SK-N-DZ (cell line): ENCODE measurements around the gene CD59.
"Not testable (repeated sequence)": the region's sequence is repeated elsewhere in the genome, so short reads cannot be mapped to it uniquely, and the experiment has no call there.

Source experiments
- DNase-seq: peaks from one replicate; pipeline ENCODE4 v3.0.0-alpha.2; 2015; ENCODE audit warnings: low spot score

The CD59 gene

DNA sequence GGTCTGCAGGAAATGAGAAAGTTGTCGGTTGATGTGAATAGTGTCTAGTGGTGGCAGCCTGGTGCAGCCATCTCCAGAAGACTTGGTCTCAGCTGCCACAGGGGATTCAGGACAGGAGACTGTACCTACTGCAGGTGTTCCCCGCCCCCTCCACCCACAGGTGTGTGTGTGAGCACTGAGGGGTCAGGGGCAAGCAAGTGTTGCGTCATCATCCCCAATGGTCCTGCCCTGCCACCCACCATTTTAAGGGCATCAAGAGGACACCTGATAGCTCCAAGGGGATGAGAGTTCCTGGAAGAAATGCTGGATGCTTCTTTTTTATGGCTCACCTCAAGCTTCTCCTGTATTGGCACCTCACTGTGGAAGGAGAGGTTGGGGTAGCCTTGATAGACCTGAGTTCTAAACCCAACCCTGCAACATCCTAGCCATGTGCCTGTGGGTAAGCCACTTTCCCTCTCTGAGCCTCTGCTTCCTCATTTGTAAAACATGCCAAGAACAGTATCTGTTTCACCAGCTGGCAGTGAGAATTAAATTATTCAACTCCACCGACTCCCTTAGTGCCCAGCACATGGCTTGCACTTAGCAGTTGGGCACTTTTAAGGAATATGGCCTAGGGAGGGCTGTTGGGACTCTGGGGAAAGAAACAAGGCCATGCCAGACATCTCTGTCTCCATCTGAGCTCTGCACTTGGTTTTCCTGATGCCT is 41.7 kb downstream of the CD59 start:
- no peak for DNase-seq

DNA sequence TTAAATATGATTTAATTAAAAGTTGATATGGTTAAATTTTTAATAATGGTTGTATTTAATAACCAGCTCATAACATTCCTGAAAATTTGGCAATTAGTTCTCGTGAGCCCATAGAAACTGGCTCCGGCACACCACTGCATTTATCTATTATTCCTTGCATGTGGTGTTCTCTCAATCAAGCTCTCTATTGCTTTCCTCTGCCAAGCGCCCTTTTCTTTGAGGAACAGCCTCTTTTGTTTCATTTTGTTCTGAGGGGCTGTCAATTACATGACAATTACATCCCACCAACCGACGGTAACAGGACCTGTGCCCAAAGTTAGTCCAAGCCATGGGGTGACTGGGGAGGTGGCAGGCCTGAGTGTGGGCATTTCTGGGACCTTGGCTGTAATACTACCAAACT is 43.7 kb downstream of the CD59 start:
- no peak for DNase-seq

DNA sequence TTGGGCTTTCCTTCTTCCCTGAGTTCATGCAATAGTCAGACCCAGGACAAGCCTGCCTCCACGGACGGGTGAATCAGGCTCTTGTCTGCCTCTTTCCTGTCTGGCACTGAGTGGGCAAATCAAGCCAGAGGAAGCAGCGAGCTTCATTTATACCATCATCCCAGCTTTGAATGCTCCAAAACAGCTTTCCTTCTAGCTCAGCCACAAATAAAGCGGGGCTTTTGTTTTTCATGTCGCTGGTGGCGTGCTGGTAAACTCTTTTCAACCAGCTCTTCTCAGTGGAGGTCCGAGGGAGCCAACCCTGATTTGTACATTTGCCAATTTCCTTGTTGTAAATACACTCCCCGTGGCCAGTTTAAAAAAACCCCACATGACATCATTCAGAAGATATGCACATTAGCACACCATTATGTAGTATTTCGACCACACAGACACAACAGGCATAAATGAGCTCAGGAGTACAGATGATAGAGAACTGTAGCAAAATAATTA is 44.2 kb downstream of the CD59 start:
- no peak for DNase-seq

DNA sequence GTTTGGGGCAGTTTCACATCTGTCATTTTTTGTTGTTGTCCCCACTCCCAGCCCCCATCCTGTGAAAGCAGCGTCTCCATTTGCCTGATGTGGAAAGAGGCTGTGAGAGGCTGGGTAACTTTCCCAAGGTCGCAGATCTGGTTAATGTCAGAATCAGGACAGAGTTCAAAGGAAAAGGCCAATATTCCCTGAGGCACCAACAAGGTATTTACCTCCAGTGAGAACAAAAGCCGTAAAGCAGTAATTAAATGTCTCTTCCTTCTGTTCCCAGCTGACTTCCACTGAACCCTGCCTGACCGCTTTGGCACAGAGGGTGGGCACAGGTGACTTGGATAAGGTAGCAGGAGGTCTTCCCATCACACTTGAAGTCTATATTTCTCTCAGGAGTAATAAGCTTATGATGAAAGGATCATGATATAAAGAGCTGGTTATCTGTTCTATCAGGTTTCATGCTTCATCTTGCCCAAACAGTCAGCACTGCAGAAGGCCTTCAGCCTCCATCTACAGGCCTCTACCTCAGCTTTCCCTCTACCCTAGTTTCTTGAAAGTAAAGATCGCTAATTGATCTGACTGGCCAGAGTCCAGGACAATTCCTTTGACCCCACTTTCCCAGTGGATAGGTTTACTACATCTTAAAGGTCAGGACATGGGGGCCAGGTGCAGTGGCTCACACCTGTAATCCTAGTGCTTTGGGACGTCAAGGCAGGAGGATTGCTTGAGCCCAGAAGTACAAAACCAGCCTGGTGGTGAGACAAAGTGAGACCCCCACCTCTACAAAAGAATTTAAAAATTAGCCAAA is 45.0 kb downstream of the CD59 start:
- peak; percentile 40 for DNase-seq

DNA sequence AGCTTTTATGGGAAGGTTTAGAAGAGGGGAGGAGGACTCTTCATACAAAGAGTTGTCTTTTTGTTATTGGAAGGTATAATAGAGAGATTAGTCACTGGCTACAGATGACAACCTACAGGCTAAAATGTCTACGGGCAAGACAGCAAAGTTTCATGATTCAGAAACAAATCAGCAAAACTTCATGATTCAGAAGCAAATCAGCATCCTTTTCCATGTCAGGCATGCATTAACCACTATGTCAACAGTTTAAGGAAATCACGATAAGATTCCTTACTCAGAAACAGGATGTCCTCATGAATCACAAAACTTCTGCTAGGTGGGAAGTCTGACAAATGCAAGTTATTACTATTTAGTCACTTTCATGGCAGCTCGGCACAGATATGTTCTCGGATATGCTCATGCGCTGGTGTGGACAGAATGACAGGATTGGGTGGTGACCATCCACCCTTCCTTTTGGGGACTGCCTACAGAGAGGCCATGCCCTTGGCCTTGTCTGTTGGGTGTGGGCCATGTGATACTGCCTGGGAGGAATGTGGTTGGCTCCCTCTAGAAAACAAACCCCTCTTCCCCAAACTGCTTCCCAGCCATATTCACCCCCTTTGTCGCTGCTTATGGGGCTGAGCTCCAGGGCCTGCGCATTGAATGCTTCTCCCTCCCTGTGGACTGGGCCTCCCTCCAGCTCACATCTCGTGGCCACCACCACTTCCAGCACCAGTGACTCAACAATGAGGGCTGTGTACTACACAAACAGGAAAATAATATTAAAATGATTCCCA is 45.7 kb downstream of the CD59 start:
- no peak for DNase-seq

DNA sequence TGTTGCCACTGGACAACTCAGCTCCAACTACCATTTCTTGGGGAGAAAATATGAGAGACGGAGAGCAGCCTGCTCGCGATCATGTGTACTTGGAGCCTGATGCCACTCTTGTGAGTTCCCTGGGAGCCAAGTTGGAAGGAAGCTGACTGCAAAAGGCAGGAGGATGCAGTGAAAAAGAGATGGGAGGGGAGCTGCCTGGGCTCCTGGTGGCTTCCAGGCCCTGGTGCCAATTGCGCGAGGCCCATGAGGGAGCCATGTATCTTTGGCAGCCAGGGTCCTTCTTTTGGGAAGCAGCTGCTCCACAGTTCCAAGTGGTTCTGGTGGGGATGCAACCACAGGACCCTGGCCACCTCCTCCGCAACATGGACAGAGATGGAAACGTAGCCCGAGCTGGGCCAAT is 46.7 kb downstream of the CD59 start:
- no peak for DNase-seq

DNA sequence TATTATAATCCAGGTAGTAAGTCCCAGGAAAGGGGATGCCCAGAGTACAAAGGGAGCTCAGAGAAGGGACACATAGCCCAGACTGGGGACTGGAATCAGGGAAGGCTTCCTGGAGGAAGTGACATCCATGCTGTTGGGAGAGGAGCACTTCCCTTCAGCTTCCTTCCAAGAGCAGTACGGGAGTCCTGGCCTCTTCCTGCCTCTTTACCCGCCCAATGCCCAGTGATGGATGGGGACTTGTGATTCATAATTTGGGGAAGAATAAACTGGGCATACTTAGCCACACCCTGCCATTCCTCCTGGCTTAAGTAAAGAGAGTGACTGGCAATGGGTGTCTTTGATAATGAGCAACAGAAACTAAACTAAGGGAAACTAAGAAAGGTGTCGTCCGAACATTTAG is 47.1 kb downstream of the CD59 start:
- DNase-seq: no peak

DNA sequence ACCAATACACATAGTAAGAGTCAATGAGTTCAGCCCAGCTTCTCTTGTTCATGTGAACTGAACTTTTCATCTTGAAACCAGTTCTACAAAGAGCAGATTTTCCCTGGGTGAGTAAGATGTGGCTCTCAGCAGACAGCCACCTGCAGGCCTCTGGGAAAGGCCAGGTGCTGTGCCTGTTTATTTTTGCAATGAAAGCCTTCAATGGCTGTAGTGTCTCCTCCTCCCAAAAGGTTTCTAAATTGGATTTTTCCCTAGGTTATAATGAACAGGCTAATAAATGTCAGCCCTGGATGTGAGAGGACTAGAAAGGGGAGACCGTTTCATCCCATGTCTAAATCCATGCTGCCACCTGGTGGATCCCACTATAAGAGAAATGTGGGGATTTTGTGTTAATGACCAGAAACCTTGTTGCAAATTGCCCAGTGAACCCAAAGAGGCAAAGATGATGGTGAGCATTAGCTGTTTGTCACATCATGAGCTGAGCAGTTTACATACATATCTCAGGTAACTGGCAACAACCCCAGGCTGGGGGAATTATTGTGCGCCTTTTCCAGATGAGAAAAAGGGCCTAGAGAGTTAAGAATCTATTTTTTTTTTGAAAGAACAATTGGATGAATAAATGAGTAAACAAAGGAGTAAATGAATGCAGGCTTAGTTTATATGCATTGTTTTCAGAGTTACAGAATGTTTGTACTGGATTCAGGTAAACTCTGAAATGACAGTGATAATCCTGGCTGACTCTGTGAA is 48.3 kb downstream of the CD59 start:
- peak; percentile 75 for DNase-seq

DNA sequence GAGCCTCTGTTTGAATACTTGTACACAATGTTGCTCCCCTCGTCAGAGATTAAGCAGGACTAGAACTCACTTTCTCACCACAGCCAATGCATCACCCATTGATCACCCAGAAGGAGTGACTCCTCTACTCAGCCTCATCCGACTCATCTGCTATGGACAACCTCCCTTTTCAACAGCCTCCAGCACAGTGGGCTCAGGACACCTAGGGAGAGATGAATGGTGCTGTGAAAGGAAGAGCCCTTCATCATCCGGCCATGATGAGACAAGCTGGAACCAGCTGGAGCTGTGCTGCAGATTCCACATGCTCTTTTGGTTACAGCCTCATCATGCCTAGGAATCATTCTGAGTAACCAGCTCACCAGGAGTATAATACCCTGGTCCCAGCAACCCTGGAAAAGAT is 51.1 kb downstream of the CD59 start:
- no peak for DNase-seq

DNA sequence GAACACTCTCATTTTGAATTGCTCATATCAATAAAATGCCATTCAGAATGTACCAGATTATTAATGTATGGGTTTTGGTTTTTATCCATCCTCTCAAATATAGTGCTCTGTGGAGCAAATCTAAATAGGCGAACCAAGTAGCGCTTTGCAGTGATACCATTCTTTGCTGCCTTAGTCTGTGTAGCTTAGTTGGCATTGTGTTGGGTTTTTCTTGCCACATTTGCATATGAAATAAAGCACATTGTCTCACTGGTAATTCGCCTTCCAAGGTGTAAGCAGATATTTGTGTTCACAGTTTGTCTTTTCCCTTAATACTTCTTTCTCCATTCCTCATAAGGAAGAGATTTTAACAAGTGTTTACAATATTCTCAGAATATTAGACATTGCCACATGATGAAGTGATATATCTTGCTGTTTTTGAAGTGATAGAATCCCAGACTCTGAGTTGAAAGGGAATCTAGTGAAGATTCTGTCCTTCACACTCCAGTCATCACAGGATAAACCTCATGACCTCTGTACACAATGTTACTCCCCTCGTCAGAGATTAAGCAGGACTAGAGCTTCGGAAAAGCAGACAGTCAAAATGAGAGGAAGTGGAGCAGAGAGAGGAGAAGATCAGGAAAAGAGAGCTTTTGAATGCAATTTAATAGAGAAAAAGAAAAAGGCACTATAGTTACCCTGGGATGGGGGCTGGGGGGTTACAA is 52.1 kb downstream of the CD59 start:
- DNase-seq: no peak

DNA sequence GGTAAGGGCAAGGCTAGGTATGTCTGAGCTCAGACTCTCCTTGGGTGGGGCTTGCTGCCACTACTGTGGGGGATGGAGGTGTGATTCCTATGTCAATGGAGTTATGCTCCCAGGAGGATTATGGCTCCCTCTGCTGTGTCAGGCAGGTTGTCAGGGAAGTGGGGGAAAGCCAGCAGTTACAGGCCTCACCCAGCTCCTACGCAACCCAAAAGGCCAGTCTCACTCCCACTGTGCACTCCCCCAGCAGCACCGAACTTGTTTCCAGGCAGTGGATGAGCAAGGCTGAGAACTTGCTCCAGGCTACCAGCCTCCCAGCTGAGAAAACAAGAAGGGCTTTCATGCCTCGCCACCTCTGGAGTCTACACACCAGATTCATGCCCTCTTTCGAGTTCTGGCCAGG is 53.8 kb downstream of the CD59 start:
- DNase-seq: no peak

DNA sequence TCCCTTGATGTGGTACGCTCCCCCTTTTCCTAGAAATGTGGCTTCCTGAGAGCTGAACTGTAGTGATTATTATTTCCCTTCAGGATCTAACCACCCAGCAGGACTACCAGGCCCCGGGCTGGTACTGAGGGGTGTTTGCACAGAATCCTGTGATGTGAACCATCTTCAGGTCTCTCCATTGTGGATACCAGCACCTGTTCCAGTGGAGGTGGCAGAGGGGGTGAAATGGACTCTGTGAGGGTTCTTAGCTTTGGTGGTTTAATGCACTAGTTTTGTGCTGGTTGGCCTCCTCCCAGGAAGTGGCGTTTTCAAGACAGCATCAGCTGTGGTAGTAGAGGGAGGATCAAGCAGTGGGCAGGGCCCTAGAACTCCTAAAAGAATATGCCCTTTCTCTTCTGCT is 54.2 kb downstream of the CD59 start:
- no peak for DNase-seq

DNA sequence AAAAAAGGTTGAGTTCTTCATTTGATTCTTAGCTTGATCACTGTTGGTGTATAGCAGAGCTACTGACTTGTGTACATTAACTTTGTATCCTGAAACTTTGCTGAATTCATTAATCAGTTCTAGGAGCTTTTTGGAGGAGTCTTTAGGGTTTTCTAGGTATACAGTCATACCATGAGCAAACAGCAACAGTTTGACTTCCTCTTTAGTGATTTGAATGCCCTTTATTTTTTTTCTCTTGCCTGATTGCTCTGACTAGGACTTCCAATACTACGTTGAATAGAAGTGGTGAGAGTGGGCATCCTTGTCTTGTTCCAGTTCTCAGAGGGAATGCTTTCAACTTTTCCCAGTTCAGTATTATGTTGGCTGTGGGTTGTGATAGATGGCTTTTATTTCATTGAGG is 57.6 kb downstream of the CD59 start:
- DNase-seq: not testable (repeated sequence)

DNA sequence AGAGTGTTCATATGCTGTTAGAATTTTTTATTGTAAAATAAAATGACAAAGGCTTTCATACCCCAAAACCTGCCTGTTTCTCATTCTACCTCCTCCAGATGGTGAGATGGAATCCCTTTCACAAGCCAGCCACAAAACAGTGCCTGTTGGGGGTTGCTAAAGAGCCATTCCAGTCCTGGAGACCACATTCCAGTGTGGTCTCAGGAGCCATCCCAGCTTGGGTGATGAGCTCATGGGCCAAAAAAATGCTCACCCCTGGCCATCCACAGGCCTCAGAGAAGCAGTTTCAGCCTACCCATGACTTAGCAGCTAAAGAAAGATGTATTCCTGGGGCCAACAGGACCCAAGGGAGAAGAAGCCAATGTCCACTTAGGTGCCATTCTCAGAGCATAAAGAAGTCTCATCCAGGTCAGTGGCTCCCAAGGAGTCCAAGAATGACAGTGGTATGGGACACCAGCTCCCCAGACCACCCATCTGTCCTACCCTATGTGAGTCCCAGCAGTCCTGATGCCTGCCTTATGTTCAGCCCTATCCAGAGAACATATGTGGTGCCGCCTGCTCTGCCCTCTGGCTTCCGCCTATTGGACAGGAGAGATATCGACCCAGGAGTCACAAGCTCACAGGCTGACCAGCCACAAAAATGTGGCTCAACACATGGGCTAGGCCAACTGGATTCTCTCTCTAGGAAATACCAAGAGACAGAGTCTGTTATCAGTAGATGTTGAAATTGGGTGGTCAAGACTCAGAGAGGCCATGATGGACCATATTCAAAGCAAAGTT is 62.0 kb downstream of the CD59 start:
- DNase-seq: no peak

DNA sequence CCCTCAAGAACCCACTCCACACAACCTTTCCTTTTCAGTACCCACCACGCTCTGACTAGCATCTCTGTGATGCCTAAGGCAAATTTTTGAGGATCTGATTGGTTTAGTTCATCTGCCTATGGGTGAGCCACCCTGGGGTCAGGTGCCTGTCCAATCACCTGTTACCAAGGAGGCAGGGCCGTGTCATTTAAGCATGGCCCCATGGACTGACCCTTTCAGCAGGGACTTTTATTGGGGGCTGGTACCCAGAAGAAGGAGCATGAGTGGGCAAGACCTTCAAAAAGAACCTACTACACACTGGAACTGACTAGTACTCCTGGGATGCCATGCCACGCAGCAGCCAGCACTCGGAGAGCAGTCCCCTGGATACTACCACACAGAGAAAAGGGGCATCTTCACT is 64.0 kb downstream of the CD59 start:
- no peak for DNase-seq

DNA sequence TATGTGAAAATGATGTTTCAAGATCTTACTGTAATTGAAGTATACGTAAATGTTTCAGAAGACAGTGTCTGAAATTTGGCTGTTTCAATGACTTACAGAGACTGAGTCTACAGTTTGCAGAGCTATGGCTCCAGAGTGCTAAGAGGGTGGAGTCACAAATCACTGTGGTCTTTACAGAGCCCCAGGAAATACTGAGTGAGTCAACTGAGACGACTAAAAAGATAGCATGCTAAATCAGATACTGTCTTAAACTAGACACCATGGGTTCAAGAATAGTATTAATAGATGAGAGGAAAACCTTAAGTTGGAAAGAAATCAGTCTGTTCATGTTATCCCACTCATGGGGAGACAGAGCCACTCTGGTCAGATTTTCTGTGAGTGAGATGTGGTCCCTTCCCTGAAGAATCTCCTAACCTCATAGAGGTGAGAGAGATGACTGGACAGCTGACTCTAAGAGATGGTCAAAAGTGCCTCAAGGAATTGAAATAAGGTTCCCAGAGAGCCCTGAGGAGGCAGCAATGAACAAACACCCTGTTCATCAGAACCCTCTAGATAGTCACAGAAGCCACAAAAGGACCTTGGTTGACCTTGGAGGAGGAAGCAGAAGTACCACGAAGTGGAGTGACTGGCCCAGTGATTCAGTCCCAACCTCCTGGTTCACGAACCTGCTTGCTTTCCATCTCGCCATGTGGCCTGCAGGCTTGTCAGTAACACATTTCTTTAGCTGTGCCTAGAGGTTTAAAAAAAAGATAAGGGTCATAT is 65.8 kb downstream of the CD59 start:
- no peak for DNase-seq

DNA sequence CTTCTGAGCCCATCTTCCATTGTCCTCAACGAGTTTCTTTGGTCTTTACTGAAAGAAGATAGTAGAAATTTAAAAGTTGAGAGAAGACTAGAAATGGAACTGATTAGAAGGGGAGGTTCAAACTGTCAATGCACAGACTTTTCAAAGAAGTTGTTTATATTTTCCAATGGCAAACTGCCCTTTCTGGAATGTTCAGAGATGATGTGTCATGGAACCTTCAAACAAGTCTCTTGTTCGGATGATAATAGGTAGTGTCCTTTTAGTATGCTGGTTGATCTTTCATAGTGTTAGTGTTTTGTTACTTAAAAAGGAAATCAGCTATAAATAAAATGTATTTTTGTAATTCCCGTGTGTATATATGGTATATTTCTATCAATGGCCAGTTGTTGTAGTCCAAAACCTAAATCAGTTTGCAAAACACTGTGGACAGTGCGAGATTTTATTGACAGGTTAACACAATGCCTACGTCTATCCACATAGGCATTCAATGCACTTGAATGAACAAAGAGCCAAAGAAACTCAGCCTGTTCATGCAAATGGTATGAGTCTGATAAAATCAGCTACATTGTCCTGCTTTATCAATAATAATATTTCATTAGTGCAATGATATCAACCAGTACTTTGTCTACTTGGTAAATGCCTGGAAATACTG is 66.5 kb downstream of the CD59 start:
- DNase-seq: no peak

DNA sequence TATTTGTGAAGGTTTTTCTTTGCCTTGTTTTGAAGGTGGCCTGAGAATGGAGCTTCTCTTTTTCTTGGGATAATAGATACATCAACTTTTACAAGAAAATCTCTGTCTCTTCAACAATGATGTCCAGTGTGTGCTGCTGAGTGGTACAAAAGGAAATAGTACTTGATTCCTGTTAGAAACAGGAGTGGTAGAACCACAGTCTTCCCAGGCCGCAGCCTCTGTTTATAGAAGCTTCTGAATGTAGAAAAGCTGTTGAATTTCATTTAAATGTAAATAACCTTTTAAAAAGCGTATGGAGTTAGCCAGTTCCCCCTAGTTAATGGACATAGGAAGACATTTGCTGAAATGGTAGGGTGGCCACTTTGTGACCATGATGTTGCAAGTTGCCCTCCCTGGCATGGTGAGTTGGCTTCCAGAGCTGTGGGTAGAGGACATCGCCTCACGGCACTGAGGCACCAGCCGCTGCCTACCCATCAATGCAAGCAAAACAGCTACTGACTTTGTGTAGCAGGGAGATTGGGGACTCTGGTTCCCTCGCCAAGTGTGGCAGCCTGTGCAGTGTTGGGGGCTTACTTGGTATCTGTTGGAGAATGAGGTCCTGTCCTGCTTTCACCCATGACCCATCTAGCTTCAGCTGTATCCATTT is 67.1 kb downstream of the CD59 start:
- DNase-seq: no peak

DNA sequence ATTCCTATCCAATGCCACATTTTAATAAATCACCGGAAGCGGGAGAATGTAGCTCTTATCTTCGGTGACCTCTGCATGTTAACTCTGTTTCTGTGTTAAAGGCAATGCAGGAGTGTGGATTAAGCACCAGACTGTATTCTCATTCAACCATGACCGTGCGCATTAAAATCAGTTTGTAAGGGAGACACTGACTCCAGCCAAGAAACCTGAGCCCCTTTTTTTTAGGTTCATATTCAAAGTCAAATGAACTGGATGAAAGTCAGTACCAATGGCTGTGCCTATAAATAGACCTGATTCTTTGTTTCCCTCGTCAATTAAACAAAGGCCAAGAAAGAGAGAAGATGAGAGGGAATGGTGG is 67.8 kb downstream of the CD59 start:
- DNase-seq: no peak
